Neural progenitor cell (in vitro differentiated cells): ENCODE measurements around the gene VGLL1. TPM values are rescaled to one million over a fixed set of nuclear protein-coding genes. Genes with fewer than 3 reads are reported as not detected.

Experiments used
- DNase-seq: peaks from one replicate; pipeline ENCODE4 v3.0.0-alpha.2; 2016; ENCODE audit warnings: low spot score
- H2AFZ ChIP-seq: fragments of 200-600 bp; sonication (generic); replicated peaks from 2 replicates; pipeline ENCODE4 v1.6.1; 2016; ENCODE audit warnings: antibody characterized with exemption
- H3F3A ChIP-seq: fragments of 200-600 bp; sonication (generic); 2 replicates; pipeline ENCODE4 v1.6.1; 2016; ENCODE audit warnings: antibody characterized with exemption, low read depth
- H3K27ac ChIP-seq: fragments of 200-600 bp; sonication (generic); 2 replicates; pipeline ENCODE4 v1.5.1; 2016; ENCODE audit warnings: mild to moderate bottlenecking
- H3K27me3 ChIP-seq: fragments of 200-600 bp; sonication (generic); 2 replicates; pipeline ENCODE4 v1.6.1; 2016; ENCODE audit warnings: mild to moderate bottlenecking, moderate library complexity
- H3K36me3 ChIP-seq: fragments of 200-600 bp; sonication (generic); 2 replicates; pipeline ENCODE4 v1.5.1; 2016
- H3K4me1 ChIP-seq: fragments of 200-600 bp; sonication (generic); 2 replicates; pipeline ENCODE4 v1.6.1; 2016; ENCODE audit warnings: mixed run types
- H3K4me2 ChIP-seq: fragments of 200-600 bp; sonication (generic); 2 replicates; pipeline ENCODE4 v1.6.1; 2016
- H3K4me3 ChIP-seq: fragments of 200-600 bp; sonication (generic); 2 replicates; pipeline ENCODE4 v1.5.1; 2016
- H3K79me2 ChIP-seq: fragments of 200-600 bp; sonication (generic); 2 replicates; pipeline ENCODE4 v1.6.1; 2016; ENCODE audit warnings: low read depth
- H3K9ac ChIP-seq: fragments of 200-600 bp; sonication (generic); 2 replicates; pipeline ENCODE4 v1.6.1; 2016
- H3K9me3 ChIP-seq: fragments of 200-600 bp; sonication (generic); 2 replicates; pipeline ENCODE4 v1.5.1; 2016; ENCODE audit warnings: low read depth
- H4K20me1 ChIP-seq: fragments of 200-600 bp; sonication (generic); 2 replicates; pipeline ENCODE4 v1.6.1; 2016; ENCODE audit warnings: low read depth
- H3K27ac Mint-ChIP-seq: 3 replicates; pipeline ENCODE4 v1.8.0; 2021; ENCODE audit warnings: mixed read lengths
- H3K27me3 Mint-ChIP-seq: 2 replicates; pipeline ENCODE4 v1.8.0; 2022; ENCODE audit warnings: low read depth, mild to moderate bottlenecking, inconsistent platforms, moderate library complexity, mixed read lengths; ENCODE audit not compliant: insufficient read depth
- H3K36me3 Mint-ChIP-seq: 3 replicates; pipeline ENCODE4 v1.8.0; 2021; ENCODE audit warnings: mixed read lengths
- H3K4me1 Mint-ChIP-seq: 3 replicates; pipeline ENCODE4 v1.8.0; 2021; ENCODE audit warnings: mixed read lengths
- H3K4me3 Mint-ChIP-seq: 3 replicates; pipeline ENCODE4 v1.8.0; 2021; ENCODE audit warnings: mild to moderate bottlenecking, moderate library complexity, mixed read lengths
- H3K9me3 Mint-ChIP-seq: 3 replicates; pipeline ENCODE4 v1.8.0; 2020; ENCODE audit warnings: mixed read lengths
- CTCF ChIP-seq: fragments of 200-600 bp; sonication (generic); IDR thresholded peaks from 2 replicates; pipeline ENCODE4 v1.5.1; 2017; ENCODE audit warnings: antibody characterized with exemption, mild to moderate bottlenecking
- EZH2 ChIP-seq: fragments of 200-600 bp; sonication (generic); IDR thresholded peaks from 2 replicates; pipeline ENCODE4 v1.6.1; 2017; ENCODE audit warnings: antibody characterized with exemption, mild to moderate bottlenecking, moderate library complexity
- EZH2phosphoT487 ChIP-seq: fragments of 200-600 bp; sonication (generic); IDR thresholded peaks from 2 replicates; pipeline ENCODE4 v1.6.1; 2017; ENCODE audit warnings: antibody characterized with exemption
- total RNA-seq: library from RNA; depleted of rRNA; stranded (reverse); fragments of >200 nt; gene quantifications from 2 replicates; pipeline ENCODE4 v1.2.3, GENCODE V29; 2015; ENCODE audit warnings: low replicate concordance

Gene VGLL1
- total RNA-seq, 1 donor from 2014 or later: not detected

DNA sequence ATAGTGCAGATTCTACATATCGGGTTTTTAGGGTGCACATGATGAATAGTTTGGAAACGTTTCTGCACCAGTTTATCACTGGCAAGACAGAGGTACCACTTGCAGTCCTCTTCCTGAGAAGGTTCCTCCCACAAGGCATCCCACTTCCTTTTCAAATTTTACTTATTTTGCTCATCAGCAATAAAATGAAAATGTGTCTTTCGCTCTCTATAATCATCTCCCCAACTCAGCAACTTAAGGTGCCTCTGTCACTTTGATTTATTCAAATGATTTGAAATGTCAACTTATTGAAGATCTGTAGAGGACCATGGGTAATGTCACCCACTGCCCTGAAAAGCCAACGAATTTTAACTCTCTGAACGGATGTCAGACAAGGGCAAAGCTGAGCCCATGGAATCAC is 53.2 kb downstream of the VGLL1 start:
- Mint-ChIP-seq H3K9me3 (peaks cover 4% of the 10 kb centered on the region), H3K27me3 (peaks cover 4% of the 10 kb centered on the region)

GRCh38 chrX:136585960-136586359 is 53.9 kb downstream of the VGLL1 start:
- no peaks in the 10 kb centered on the region for H3K27me3 Mint-ChIP-seq
- TF ChIP-seq EZH2phosphoT487 (no peak), CTCF (no peak), EZH2 (no peak)
- H3F3A ChIP-seq: no peaks in the 10 kb centered on the region
- H3K27me3 ChIP-seq: no peaks in the 10 kb centered on the region
- no peak for DNase-seq
- H3K27ac ChIP-seq: no peak overlapping the region
- no peak overlapping the region for H3K4me2 ChIP-seq
- no peak overlapping the region for H3K4me3 ChIP-seq
- no peak overlapping the region for H3K4me3 Mint-ChIP-seq
- no peak overlapping the region for H2AFZ ChIP-seq
- no peak overlapping the region for H3K9ac ChIP-seq
- H3K4me1 ChIP-seq: no peaks in the 10 kb centered on the region
- H3K36me3 Mint-ChIP-seq: no peaks in the 10 kb centered on the region
- H3K79me2 ChIP-seq: no peaks in the 10 kb centered on the region
- no peaks in the 10 kb centered on the region for H3K9me3 ChIP-seq
- no peaks in the 10 kb centered on the region for H4K20me1 ChIP-seq
- H3K36me3 ChIP-seq: no peaks in the 10 kb centered on the region
- H3K9me3 Mint-ChIP-seq: peaks cover under 1% of the 10 kb centered on the region
- peaks cover 2% of the 10 kb centered on the region for H3K4me1 Mint-ChIP-seq
- H3K27ac Mint-ChIP-seq: no peak overlapping the region

More for the DNA sequence above, 53.2 kb downstream of the VGLL1 start:
- Histone ChIP-seq H3K4me3 (no peak overlapping the region), H3K4me2 (no peak overlapping the region), H3K4me1 (no peaks in the 10 kb centered on the region), H3K36me3 (no peaks in the 10 kb centered on the region), H3F3A (no peaks in the 10 kb centered on the region), H3K27ac (no peak overlapping the region), H4K20me1 (no peaks in the 10 kb centered on the region), H3K79me2 (no peaks in the 10 kb centered on the region), H2AFZ (no peak overlapping the region), H3K9me3 (no peaks in the 10 kb centered on the region), H3K9ac (no peak overlapping the region), H3K27me3 (no peaks in the 10 kb centered on the region)
- no peak for DNase-seq
- Mint-ChIP-seq H3K36me3 (no peaks in the 10 kb centered on the region), H3K27ac (no peak overlapping the region), H3K4me1 (peaks cover 2% of the 10 kb centered on the region), H3K4me3 (no peak overlapping the region)
- no peak for TF ChIP-seq EZH2phosphoT487
- TF ChIP-seq CTCF: no peak
- TF ChIP-seq EZH2: no peak

DNA sequence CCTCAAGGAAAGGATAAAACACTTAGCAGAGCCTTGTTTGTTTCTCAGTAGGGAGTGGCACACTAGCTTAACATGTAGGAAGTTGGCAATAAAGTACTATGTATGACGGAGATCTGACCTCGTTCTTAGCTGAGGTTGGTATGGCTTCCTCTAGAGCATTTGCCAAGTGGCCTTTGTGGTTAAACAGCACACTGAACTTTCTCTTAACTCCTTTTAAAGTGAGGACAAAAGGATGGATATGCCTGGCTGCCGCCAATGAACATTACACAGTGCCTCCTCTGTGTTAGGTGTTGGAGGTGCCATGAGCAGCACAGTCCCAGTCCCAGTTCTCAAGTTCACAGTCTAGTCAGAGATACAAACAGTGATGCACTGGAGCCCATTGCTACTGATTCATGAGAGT is 54.4 kb downstream of the VGLL1 start:
- Mint-ChIP-seq H3K9me3 (no peaks in the 10 kb centered on the region), H3K36me3 (no peaks in the 10 kb centered on the region), H3K4me3 (no peak overlapping the region), H3K27me3 (no peaks in the 10 kb centered on the region), H3K4me1 (peaks cover 2% of the 10 kb centered on the region), H3K27ac (no peak overlapping the region)
- no peak overlapping the region for H3K4me2 ChIP-seq
- no peaks in the 10 kb centered on the region for H3K4me1 ChIP-seq
- no peak overlapping the region for H2AFZ ChIP-seq
- no peaks in the 10 kb centered on the region for H3F3A ChIP-seq
- H3K9me3 ChIP-seq: no peaks in the 10 kb centered on the region
- no peaks in the 10 kb centered on the region for H4K20me1 ChIP-seq
- H3K27ac ChIP-seq: no peak overlapping the region
- no peak overlapping the region for H3K4me3 ChIP-seq
- H3K36me3 ChIP-seq: no peaks in the 10 kb centered on the region
- TF ChIP-seq EZH2phosphoT487: no peak
- TF ChIP-seq CTCF: no peak
- TF ChIP-seq EZH2: no peak
- H3K79me2 ChIP-seq: no peaks in the 10 kb centered on the region
- no peak overlapping the region for H3K9ac ChIP-seq
- no peaks in the 10 kb centered on the region for H3K27me3 ChIP-seq
- DNase-seq: no peak
